GM15510 (cell line): ENCODE data around the gene FBLN5.

Experiments
- POLR2A ChIP-seq: IDR thresholded peaks from 3 replicates; pipeline ENCODE4 v1.6.1; 2011; ENCODE audit warnings: borderline replicate concordance; ENCODE audit not compliant: insufficient read length; ENCODE audit errors: extremely low read depth

FBLN5 gene

GRCh38 chr14:91903070-91903469 lies 44.4 kb downstream of the FBLN5 start:
- no peak for TF ChIP-seq POLR2A

DNA sequence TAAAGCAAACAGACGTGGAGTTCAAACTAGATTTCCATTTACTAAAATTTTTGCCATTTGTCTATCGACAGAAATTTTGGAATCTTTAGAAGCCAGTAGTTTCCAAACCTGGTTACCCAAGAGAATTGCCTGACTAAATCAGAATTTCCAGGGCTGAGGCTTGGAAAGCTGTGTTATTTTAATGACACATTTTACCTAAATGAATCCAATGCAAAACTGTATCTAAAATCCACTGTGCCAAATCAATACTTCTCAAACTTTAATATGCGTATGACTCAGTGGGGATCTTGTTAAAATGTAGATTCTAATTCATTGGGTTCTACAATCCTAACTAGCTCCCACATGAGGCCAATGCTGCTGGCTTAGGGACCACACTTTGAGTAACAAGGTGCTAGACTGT lies 45.2 kb downstream of the FBLN5 start:
- TF ChIP-seq POLR2A = no peak

- no peak for TF ChIP-seq POLR2A
Measured at GRCh38 chr14:91901449-91902226, 45.9 kb downstream of the FBLN5 start.

DNA sequence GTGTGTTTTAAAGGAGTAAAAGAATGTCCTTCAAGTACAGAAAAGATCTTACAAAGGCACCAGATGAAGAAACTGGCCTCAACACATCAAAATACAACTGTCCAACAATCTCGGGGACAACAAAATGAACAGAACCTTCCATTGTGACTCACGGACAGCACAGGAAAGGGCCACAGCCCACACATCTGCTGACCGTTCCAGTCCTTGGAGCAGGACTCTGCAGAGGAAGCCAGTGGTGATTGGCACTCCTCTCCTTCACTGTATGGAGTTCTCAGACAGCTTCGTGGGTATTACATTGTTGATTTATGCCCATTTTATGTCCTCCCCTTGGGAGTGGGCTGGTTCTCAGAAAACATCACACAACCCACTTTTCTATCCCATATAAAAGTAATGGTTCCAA lies 47.7 kb downstream of the FBLN5 start:
- no peak for TF ChIP-seq POLR2A

GRCh38 chr14:91899213-91899612 lies 48.3 kb downstream of the FBLN5 start:
- TF ChIP-seq POLR2A = no peak

DNA sequence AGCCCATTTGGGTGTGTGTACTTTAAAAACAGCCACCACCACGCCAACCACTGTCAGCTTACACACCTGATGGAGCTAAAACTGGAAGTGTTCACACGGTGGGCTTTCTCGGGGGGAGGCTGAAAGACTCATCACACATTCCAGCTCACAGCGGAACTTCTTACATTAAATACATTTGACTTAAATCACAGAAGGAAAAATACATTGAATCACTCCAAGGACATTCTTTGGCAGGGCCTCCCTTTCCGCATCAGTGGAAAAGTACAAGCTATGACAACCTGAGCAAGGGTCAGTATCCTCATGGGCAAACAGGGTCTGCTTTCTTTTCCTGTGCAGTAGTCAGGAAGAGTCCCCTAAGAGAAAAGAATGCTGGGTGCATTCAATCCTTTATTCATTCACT lies 49.1 kb downstream of the FBLN5 start:
- no peak for TF ChIP-seq POLR2A

DNA sequence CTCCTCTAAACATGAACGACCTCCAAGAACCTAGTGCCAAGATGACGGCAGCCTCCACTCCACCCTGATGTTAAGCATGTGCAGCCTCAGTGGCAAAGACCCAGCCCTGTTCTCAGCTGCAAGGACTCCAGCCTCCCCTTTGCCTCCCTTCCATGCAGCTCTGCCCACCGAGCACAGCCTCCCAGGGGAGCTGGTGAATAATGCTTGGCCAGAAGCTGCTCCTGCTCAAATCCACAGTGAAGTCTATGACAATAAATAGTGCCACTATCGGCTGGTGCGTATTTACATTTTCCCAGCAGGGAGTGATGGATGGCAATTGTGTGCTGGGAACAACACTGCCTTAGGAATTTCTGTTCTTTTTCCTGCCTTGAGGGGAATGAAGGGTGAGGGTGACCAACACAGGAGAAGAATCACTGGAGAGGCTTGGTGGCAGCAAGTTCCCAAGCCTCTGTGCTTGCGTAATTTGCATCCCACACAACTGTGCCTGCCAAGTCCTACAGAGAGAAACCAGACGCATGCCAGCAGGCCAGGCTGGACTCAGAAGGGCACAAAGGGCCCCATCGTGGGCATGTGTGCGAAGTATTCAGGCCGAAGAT lies 50.3 kb downstream of the FBLN5 start:
- no peak for TF ChIP-seq POLR2A

DNA sequence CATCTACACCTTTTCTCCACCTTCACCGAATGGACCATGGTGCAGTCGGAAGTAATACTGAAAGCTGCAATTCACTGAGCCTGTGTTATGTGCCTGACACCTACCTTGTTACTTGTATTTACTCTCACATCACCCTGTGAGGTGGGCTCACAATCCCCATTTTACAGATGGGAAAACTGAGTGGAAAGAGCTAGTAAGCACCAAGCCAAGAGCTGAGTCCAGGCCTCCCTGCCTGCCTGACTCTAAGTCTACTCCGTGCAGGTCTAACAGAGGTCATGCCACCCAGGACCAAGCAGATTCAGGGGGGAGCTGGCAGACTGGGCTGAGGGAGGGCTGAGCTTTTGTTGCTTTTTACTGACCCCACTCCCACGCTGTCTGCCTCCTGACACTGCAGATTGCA lies 51.1 kb downstream of the FBLN5 start:
- TF ChIP-seq POLR2A = no peak

DNA sequence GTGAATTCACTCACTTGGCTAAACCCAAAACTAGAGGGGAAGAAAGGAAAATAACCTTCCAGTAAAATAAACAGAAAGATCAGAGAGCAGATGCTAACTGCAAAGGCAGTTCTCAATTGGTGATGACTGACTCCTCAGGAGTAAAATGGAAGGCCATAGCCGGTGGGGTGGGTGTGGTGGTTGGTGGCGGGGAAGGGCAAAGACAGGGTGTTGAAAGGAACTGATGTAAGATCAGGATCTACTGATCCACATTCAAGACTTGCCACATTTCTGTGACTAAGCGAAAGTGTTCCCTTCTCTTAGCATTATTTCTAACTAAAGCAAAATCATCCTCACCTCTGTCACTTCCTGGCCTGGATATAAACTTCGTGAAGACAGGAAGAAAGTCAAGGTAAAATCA lies 53.8 kb downstream of the FBLN5 start:
- TF ChIP-seq POLR2A = no peak

- TF ChIP-seq POLR2A = no peak
Measured at GRCh38 chr14:91893007-91893406, 54.5 kb downstream of the FBLN5 start.

- TF ChIP-seq POLR2A = no peak
Measured at GRCh38 chr14:91891721-91892220, 55.7 kb downstream of the FBLN5 start.

DNA sequence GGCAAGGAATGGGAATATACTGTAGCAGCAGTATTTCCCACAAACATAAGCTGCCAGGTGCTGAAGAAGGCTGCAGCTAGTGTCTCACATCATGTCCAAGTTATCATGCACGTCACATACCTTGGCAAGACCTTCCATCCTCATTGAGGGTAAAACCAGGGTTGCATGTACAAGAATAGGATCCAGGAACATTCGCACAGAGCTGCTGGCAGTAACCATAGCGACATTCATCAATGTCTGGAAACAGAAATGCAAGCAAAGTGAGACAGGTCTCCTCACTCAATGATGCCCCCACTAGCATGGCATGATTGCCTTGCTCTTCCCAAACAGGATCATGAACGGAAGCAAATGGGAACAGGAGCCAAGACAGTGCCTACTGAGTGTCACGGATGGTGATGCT lies 56.4 kb downstream of the FBLN5 start:
- no peak for TF ChIP-seq POLR2A

DNA sequence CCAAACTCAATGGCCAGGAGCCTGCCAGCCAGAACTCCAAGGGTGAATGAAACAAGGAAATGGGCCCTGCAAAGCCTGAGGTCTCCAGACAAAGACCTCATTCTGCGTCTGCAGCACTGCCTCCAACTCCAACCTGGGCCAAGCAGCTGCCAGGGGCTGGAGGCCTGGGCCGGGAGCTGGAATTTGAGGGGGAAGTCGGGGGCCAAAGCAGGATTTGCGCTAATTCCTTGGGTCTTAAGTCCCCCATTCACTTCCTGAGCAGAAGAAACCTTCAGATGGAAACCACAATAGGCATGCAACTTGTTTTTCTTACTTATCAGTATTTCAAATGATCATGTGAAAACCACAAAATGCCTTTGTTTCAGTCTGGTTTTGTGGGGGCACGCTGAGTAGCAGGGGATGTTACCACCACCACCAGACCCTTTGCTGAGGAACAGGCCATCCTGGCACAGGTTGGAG lies 57.2 kb downstream of the FBLN5 start:
- no peak for TF ChIP-seq POLR2A

- TF ChIP-seq POLR2A = no peak
Measured at GRCh38 chr14:91889477-91890211, 57.9 kb downstream of the FBLN5 start.
